ENCODE data around the gene NUAK2.

DNA sequence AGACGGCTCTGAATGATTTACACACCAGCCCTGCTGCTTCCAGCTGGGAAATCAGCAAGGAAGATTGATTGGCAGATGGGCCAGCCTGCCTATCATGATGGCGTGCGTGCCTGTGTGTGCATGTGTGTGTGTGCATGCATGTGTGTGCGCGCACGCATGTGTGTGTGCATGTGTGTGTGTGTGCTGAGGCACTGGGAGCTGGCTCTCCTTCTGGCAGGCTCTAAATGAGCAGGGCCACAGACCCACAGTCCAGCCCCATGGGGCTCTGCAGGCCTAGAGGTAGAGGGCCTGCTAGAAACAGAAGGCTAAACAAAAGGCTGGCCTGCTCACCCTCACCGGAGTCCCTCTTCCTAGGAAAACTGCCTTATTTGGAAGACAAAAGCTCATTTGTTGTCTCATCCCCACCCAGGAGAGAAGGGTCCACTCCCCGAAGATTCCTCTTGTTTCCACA lies 29.2 kb upstream of the NUAK2 start:
- TF ChIP-seq FOXK2 (IDR thresholded peaks at IDR 0.05) (no peak), HDGF (IDR thresholded peaks at IDR 0.05; ENCODE audit: borderline replicate concordance) (no peak), SUZ12 (IDR thresholded peaks at IDR 0.05) (no peak), SP1 (IDR thresholded peaks at IDR 0.05) (no peak), FOXM1 (IDR thresholded peaks at IDR 0.05; ENCODE audit: borderline replicate concordance) (no peak), BHLHE40 (IDR thresholded peaks at IDR 0.05; ENCODE audit: borderline replicate concordance) (no peak), NFRKB (IDR thresholded peaks at IDR 0.05) (no peak), ARNT (IDR thresholded peaks at IDR 0.05) (no peak), TARDBP (IDR thresholded peaks at IDR 0.05) (no peak), ELF4 (IDR thresholded peaks at IDR 0.05) (no peak), L3MBTL2 (conservative IDR thresholded peaks at IDR 0.05) (no peak), FOXA1 (IDR thresholded peaks at IDR 0.05) (no peak), CTBP1 (IDR thresholded peaks at IDR 0.05; ENCODE audit: borderline replicate concordance) (no peak)
- TF ChIP-seq, protein P1, sequence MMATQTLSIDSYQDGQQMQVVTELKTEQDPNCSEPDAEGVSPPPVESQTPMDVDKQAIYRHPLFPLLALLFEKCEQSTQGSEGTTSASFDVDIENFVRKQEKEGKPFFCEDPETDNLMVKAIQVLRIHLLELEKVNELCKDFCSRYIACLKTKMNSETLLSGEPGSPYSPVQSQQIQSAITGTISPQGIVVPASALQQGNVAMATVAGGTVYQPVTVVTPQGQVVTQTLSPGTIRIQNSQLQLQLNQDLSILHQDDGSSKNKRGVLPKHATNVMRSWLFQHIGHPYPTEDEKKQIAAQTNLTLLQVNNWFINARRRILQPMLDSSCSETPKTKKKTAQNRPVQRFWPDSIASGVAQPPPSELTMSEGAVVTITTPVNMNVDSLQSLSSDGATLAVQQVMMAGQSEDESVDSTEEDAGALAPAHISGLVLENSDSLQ (IDR thresholded peaks at IDR 0.05), result peak; percentile 63

Data from HEK293T (cell line).